Measurements from ENCODE around the gene C20orf202.

The C20orf202 gene

GRCh38 chr20:1184638-1185315 lies 18.5 kb upstream of the C20orf202 start, which contains the start of gene TMEM74B:
Gene TMEM74B (minus strand): TSS chr20:1184981. CDS start chr20:1183801, 1,180 bp downstream.
- DNase-seq: no peak

GRCh38 chr20:1185316-1185741 lies 17.9 kb upstream of the C20orf202 start:
- DNase-seq: no peak

GRCh38 chr20:1185790-1186334 lies 17.4 kb upstream of the C20orf202 start:
- peak; percentile 45 for DNase-seq

DNA sequence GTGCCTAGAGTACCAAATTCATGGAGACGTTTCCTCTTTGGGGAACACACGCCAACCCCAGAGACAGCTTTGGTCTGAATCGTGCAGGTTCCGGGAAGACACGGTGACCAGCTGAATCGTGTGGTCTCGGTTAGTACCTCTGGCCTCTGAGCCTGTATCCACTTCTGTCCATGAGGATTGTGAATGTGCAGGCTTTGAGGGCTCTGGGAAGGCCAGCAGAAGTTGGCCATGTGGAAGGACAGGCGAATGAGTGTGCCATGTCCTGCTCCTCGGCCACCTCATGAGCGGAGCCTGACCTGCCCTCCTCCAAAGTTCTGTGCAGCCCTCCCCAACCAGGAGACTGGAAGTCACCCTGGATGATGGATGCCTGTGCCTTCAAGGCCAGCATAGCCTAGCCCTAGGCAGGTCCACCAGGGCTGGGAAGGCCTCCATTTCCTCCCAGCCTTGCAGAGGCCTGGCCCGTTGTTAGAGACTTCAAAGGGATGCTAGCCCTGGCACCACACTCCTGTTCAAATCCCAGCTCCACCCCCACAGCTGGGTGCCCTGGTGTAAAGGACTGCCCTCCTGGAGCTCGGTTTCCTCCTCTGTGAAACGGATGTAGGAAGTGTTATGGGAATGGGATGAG lies 16.8 kb upstream of the C20orf202 start:
- DNase-seq: no peak

GRCh38 chr20:1187605-1188171 lies 15.6 kb upstream of the C20orf202 start:
- no peak for DNase-seq

DNA sequence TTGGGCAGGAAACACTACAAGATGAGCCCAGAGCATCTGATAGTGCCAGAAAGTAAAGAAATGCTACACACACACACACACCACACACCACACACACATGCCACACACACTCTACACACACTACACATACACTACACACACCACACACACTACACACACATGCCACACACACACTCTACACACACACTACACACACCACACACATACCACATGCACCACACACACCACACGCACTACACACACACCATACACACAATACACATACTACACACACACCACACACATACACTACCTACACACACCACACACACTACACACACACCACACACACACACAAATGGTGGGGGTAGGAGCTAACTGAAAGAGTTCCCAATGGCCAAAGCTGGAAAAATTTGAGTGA lies 14.9 kb upstream of the C20orf202 start:
- DNase-seq: no peak

GRCh38 chr20:1189827-1190226 lies 13.4 kb upstream of the C20orf202 start:
- no peak for DNase-seq

- DNase-seq: no peak
These were observed 12.4 kb upstream of the C20orf202 start for GRCh38 chr20:1190847-1191246.

DNA sequence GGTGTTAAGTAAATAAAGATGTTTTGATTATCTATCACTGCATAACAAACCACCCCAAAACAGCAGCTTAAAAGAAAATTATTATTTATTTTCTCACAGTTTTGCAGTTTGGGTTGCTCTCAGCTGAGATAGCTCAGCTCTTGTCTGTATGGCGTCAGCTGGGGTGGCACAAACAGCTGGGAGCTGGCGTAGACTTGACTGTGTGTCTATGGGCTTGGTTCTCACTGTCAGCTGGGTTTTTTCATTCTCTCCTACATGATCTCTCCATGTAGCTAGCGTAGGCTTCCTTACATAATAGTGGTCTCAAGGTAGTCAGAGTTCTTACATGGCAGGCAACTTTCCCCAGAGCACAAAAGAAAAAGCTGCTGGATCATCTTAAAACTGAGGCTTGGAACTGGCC lies 12.0 kb upstream of the C20orf202 start:
- DNase-seq: no peak

- DNase-seq: no peak
These were observed 8.0 kb upstream of the C20orf202 start for GRCh38 chr20:1195226-1195625.

DNA sequence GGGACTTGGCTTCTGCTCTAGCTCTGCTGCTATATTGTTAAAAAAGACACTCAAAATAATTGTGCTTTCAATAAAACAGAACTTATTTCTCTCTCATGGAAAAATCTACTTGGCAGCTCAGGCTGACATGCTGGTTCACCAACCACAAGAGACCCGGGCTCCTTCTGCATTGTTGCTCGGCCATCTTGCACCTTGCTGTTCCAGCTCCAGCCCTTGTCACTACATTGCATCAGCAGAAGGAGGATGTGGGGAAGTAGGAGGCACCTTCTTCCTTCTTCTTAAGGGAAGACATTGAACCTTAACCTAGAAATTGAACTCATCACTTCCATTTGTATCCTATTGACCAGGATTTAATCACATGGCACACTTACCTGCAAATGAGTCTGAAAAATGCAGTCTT lies 6.6 kb upstream of the C20orf202 start:
- no peak for DNase-seq

GRCh38 chr20:1197801-1198200 lies 5.5 kb upstream of the C20orf202 start:
- no peak for DNase-seq

GRCh38 chr20:1198751-1199150 lies 4.5 kb upstream of the C20orf202 start:
- DNase-seq: no peak

DNA sequence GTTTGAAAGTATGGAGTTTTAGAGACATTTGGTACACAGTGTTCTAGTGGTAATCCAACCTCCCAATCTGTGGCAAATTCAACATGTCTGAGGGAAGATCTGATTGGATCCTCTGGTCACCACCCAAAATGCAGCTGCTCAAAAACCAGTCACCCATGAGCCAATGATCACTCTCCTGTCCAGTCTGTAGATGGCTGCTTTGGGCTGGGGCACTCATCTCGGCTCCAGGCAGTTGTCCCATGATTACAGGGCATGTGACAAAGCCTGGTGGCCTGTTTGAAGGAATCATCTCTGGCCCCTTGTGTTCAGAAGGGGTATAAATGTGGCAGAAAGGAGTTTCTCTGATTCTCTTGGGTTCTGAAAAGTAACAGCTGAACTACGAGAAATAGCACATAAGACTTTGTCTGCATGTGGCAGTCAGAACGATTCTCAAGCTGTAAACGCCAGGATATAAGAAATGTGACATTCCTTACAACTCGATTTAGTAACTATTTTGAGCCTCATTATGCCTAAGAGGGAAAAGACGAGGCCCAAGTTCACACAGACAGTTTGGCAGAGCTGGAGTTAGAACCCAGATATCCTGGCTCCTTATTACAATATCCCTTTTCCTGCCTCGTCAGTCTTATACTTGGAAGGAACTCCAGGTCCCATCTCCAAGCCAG lies 3.9 kb upstream of the C20orf202 start:
- no peak for DNase-seq

GRCh38 chr20:1199964-1200363 lies 3.3 kb upstream of the C20orf202 start:
- DNase-seq: no peak

DNA sequence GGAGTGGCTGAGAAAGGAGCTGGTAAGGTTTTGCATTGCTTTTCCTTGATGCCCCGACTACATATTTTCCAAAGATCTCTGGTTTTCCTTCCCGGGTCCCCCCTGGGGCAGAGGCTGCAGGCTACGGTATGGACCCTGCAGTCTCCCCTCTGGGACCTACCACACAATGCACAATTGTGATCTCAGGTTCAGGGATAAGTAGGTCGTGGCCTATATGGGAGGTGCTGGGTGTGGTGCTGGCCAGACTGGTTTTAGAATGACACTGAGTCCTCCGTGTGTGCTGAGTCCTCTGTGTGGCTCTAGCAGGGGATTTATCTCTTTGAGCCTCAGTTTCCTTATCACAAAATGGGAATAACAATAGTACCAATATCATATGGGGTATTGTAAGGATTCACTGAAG lies 376 bp downstream of the C20orf202 start:
- no peak for DNase-seq

DNA sequence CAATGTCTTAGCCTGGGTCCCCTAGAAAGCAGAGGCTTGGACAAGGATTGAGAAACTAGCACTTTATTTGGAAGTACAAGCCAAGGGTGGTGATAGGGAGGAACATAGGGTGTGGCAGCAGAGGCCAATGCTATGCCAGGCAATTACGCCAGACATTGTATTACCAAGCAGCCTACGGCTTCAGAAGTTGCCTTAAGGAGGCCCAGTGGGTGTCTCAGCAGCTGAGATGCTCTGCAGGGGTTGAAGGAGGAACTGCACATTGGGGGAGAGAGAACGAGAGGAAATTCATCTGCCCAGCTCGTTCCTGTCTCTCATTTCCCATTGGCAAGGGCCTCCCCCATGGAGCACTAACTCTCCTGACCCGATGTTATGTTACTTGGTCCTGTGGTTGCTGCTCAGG lies 859 bp downstream of the C20orf202 start:
- no peak for DNase-seq

DNA sequence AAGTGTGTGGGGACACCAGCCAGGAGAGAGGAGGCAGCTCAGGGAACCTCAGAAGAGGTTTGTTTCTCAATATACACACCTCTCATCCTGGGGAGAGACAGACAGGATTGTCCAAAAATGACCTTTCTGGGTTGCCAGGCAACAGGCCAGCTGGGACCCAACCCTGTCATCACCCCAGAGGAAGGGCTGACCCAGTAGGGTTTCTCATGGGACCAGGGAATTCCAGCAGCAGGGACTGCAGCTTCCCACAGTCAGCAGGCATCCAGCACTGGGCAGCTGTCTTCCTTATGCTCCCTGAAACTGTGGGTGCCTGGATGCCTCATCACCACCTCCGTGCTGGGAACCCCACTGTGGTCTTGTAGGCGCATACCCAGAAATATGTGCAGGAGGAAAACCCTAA lies 1.3 kb downstream of the C20orf202 start:
- no peak for DNase-seq

DNA sequence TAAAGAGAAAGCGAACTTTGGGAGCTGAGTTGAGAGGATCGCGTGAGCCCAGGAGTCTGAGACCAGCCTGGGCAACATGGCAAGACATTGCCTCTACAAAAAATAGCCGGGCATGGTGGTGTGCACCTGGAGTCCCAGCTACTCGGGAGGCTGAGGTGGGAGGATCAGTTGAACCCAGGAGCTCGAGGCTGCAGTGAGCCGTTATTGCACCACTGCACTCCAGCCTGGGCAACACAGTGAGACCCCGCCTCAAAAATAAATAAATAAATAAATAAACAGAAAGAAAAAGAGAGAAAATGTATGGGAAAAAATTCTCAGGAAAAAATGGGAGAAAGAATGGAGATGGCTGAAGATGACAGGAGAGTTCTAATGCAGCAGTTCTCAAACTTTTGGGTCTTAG lies 2.5 kb downstream of the C20orf202 start:
- DNase-seq: no peak

- DNase-seq: no peak
These were observed 3.3 kb downstream of the C20orf202 start for GRCh38 chr20:1206366-1207148.

- no peak for DNase-seq
These were observed 4.1 kb downstream of the C20orf202 start for GRCh38 chr20:1207293-1207878.
